ENCODE results near the gene GCN1. TPM values are rescaled to one million over a fixed set of nuclear protein-coding genes. Genes with fewer than 3 reads are reported as not detected.

GCN1 gene
- total and polyA plus RNA-seq, 10 of the 15 experiments (the other 5 are each of a cell fraction or from before 2014, with no cell fraction given) = 10.8 to 150 (median 58.3) TPM

- 96% methylated on average over 9 of the region's 9 CpGs for WGBS (ENCODE audit: insufficient coverage, insufficient replicate concordance, low lambda C conversion rate, missing lambda C conversion rate)
- ATAC-seq = no peak
- H3K27me3 ChIP-seq (replicated peaks in 1 of 2; ENCODE audit: control insufficient read depth in 2 of 2, insufficient read depth in 2 of 2, low read length in 1 of 2) = no peaks in the 10 kb centered on the region
- H3K79me2 ChIP-seq (ENCODE audit: control insufficient read depth, insufficient read depth, low read length) = no peaks in the 10 kb centered on the region
- H3K9me3 ChIP-seq (replicated peaks; ENCODE audit: control insufficient read depth, insufficient read depth, low read length) = no peaks in the 10 kb centered on the region
- in situ Hi-C loops (cut with MboI) = no loop called here
- H3K9ac ChIP-seq (ENCODE audit: control insufficient read depth, insufficient read depth, low read length) = no peak overlapping the region
- H2AFZ ChIP-seq (ENCODE audit: control insufficient read depth, low read depth, low read length) = no peak overlapping the region
- SMC1A ChIA-PET (ENCODE audit: uncharacterized antibody, unreplicated experiment) = interaction anchor here (1.8 kb wide), 1 partner anchor 10 kb away, joined by 7 read pairs; the partner anchor contains the start of gene RPLP0
- peaks cover 0 to 3% of the 10 kb centered on the region in 2 experiments; a peak in 2 of 4 replicates for H3K36me3 ChIP-seq (ENCODE audit: control insufficient read depth in 2 of 2, insufficient read depth in 2 of 2, low read length in 1 of 2)
- RAD21 ChIA-PET (ENCODE audit: unreplicated experiment) = no interaction called here
- no peak overlapping the region for H3K27ac ChIP-seq (ENCODE audit: control insufficient read depth, insufficient read depth)
- H4K20me1 ChIP-seq (ENCODE audit: control insufficient read depth, insufficient read depth) = no peaks in the 10 kb centered on the region
- TF ChIP-seq SMC3 (IDR thresholded peaks at IDR 0.05; ENCODE audit: borderline replicate concordance, low read length) (no peak), KDM1A (IDR thresholded peaks at IDR 0.05; ENCODE audit: borderline replicate concordance) (no peak)
- H3K4me1 ChIP-seq (ENCODE audit: control insufficient read depth, insufficient read depth, low read length) = no peaks in the 10 kb centered on the region
- H3K4me2 ChIP-seq (ENCODE audit: control insufficient read depth, insufficient read depth) = no peak overlapping the region
- intact Hi-C loops (cut with micrococcal nuclease; ENCODE audit: unreplicated experiment) = no loop called here
- no peak overlapping the region for H3K4me3 ChIP-seq
- no peak for DNase-seq (ENCODE audit: low read depth, low spot score)
- CTCF ChIA-PET = interaction anchor here (0.6 kb wide), 1 partner anchor 19 kb away, joined by 3 read pairs; no protein-coding TSS in a partner anchor
- FAIRE-seq = no peak
- BruUV-seq (replicated peaks) = no TSS peak
- POLR2A ChIA-PET = no interaction called here
Observed at GRCh38 chr12:120211904-120212283, 17.4 kb upstream of the GCN1 start.

- FAIRE-seq (no peak), DNase-seq (ENCODE audit: low read depth, low spot score) (no peak), ATAC-seq (no peak)
- ChIA-PET RAD21 (ENCODE audit: unreplicated experiment) (no interaction called here), CTCF (interaction anchor here (1.0 kb wide), 1 partner anchor 10 kb away, joined by 3 read pairs; the partner anchor contains the start of gene RPLP0), SMC1A (ENCODE audit: uncharacterized antibody, unreplicated experiment) (interaction anchor here (1.8 kb wide), 1 partner anchor 10 kb away, joined by 7 read pairs; the partner anchor contains the start of gene RPLP0), POLR2A (no interaction called here)
- Histone ChIP-seq H3K9ac (ENCODE audit: control insufficient read depth, insufficient read depth, low read length) (no peak overlapping the region), H4K20me1 (ENCODE audit: control insufficient read depth, insufficient read depth) (no peaks in the 10 kb centered on the region), H3K36me3 (ENCODE audit: control insufficient read depth in 2 of 2, insufficient read depth in 2 of 2, low read length in 1 of 2) (peaks cover 0 to 3% of the 10 kb centered on the region in 2 experiments; a peak in 2 of 4 replicates), H3K4me3 (no peak overlapping the region), H3K27ac (ENCODE audit: control insufficient read depth, insufficient read depth) (no peak overlapping the region), H3K9me3 (replicated peaks; ENCODE audit: control insufficient read depth, insufficient read depth, low read length) (no peaks in the 10 kb centered on the region), H3K27me3 (replicated peaks in 1 of 2; ENCODE audit: control insufficient read depth in 2 of 2, insufficient read depth in 2 of 2, low read length in 1 of 2) (no peaks in the 10 kb centered on the region), H3K4me1 (ENCODE audit: control insufficient read depth, insufficient read depth, low read length) (no peaks in the 10 kb centered on the region), H3K79me2 (ENCODE audit: control insufficient read depth, insufficient read depth, low read length) (no peaks in the 10 kb centered on the region), H3K4me2 (ENCODE audit: control insufficient read depth, insufficient read depth) (no peak overlapping the region), H2AFZ (ENCODE audit: control insufficient read depth, low read depth, low read length) (no peak overlapping the region)
- BruUV-seq (replicated peaks) = TSS peak; percentile 42
- TF ChIP-seq CHD4 (IDR thresholded peaks at IDR 0.05) (no peak), MTA2 (IDR thresholded peaks at IDR 0.05; ENCODE audit: low read depth) (no peak), TCF7 (IDR thresholded peaks at IDR 0.05; ENCODE audit: borderline replicate concordance) (no peak), PRDM15 (CRISPR knock-in tag; IDR thresholded peaks at IDR 0.05) (no peak), SMAD5 (IDR thresholded peaks at IDR 0.05; ENCODE audit: low read depth) (no peak), BACH1 (IDR thresholded peaks at IDR 0.05; ENCODE audit: borderline replicate concordance) (no peak)
- TF ChIP-seq, protein P1, sequence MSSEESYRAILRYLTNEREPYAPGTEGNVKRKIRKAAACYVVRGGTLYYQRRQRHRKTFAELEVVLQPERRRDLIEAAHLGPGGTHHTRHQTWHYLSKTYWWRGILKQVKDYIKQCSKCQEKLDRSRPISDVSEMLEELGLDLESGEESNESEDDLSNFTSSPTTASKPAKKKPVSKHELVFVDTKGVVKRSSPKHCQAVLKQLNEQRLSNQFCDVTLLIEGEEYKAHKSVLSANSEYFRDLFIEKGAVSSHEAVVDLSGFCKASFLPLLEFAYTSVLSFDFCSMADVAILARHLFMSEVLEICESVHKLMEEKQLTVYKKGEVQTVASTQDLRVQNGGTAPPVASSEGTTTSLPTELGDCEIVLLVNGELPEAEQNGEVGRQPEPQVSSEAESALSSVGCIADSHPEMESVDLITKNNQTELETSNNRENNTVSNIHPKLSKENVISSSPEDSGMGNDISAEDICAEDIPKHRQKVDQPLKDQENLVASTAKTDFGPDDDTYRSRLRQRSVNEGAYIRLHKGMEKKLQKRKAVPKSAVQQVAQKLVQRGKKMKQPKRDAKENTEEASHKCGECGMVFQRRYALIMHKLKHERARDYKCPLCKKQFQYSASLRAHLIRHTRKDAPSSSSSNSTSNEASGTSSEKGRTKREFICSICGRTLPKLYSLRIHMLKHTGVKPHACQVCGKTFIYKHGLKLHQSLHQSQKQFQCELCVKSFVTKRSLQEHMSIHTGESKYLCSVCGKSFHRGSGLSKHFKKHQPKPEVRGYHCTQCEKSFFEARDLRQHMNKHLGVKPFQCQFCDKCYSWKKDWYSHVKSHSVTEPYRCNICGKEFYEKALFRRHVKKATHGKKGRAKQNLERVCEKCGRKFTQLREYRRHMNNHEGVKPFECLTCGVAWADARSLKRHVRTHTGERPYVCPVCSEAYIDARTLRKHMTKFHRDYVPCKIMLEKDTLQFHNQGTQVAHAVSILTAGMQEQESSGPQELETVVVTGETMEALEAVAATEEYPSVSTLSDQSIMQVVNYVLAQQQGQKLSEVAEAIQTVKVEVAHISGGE (CRISPR knock-in tag; IDR thresholded peaks at IDR 0.05) = no peak
- intact Hi-C loops (cut with micrococcal nuclease; ENCODE audit: unreplicated experiment) (no loop called here), in situ Hi-C loops (cut with MboI) (no loop called here)
- 92% methylated on average over 12 of the region's 12 CpGs for WGBS (ENCODE audit: insufficient coverage, insufficient replicate concordance, low lambda C conversion rate, missing lambda C conversion rate)
Observed at GRCh38 chr12:120211243-120211903, 16.9 kb upstream of the GCN1 start.
